K562 (cell line): ENCODE measurements around the gene RNU2-63P. TPM values are rescaled to one million over a fixed set of nuclear protein-coding genes. Genes with fewer than 3 reads are reported as not detected.

Experiments
- BCOR ChIP-seq: fragments of 450-650 bp; IDR thresholded peaks from 2 replicates; pipeline ENCODE4 v1.6.1; 2016
- CBFB ChIP-seq: sonication (generic); formaldehyde crosslinking; IDR thresholded peaks from 2 replicates; pipeline ENCODE4 v1.4.0; 2020; ENCODE audit warnings: mild to moderate bottlenecking, missing genetic modification reagents
- GATAD2B ChIP-seq: fragments of 450-650 bp; IDR thresholded peaks from 2 replicates; pipeline ENCODE4 v1.6.1; 2017; ENCODE audit warnings: mild to moderate bottlenecking, borderline replicate concordance
- HNRNPLL ChIP-seq: fragments of 200-400 bp; formaldehyde crosslinking; IDR thresholded peaks from 2 replicates; pipeline ENCODE4 v1.6.1; 2017; ENCODE audit warnings: low read length, low read depth, mild to moderate bottlenecking; ENCODE audit not compliant: poor library complexity, severe bottlenecking
- HOXB6 ChIP-seq: fragments of 250-450 bp; sonication (Bioruptor Pico); IDR thresholded peaks from 2 replicates; pipeline ENCODE4 v1.5.1; 2022; ENCODE audit warnings: mild to moderate bottlenecking, borderline replicate concordance
- KAT2B ChIP-seq: IDR thresholded peaks from one replicate; pipeline ENCODE4 v1.6.1; 2012; ENCODE audit warnings: low read depth, mild to moderate bottlenecking, control low read depth, inconsistent platforms, low read length, moderate library complexity
- MCM7 ChIP-seq, 2 experiments: fragments of 450-650 bp; IDR thresholded peaks; 2 replicates each; pipeline ENCODE4 v1.6.1; 2016 to 2018
- PHB ChIP-seq: fragments of 250-450 bp; sonication (Bioruptor Pico); IDR thresholded peaks from 2 replicates; pipeline ENCODE4 v1.5.0; 2021
- TAF1 ChIP-seq: IDR thresholded peaks from 2 replicates; pipeline ENCODE4 v1.6.1; 2011; ENCODE audit warnings: mild to moderate bottlenecking, low read length, moderate library complexity; ENCODE audit not compliant: insufficient read depth, control insufficient read depth, severe bottlenecking; ENCODE audit errors: extremely low read depth
- ZFP36 ChIP-seq: fragments of 150-350 bp; IDR thresholded peaks from 2 replicates; pipeline ENCODE4 v1.6.1; 2018; ENCODE audit warnings: low read length, low read depth; ENCODE audit not compliant: partially characterized antibody
- polyA plus RNA-seq, 8 experiments: library from polyadenylated mRNA; depleted of rRNA in 4 of 8; stranded (reverse) in 5 of 8; unstranded in 3 of 8; fragments of >200 nt; fragmentation: Nextera tagmentation in 2 of 8; fragmentation: Illumina TruSeq in 1 of 8; extraction: Ambion mirVana in 2 of 8; extraction: Trizol in 1 of 8; gene quantifications; 2 replicates each; pipeline versions ENCODE4 v1.2.1 to v1.2.3, GENCODE V29; 2011 to 2014; ENCODE audit warnings: inconsistent platforms in 1 of 8, missing spikeins in 1 of 8
- total RNA-seq, 7 experiments: library from RNA; depleted of rRNA in 6 of 7; stranded (reverse); fragments of >200 nt in 6 of 7; fragmentation: Illumina TruSeq in 2 of 7; extraction: Trizol in 2 of 7; gene quantifications; 2 replicates each; pipeline versions ENCODE4 v1.2.1 to v1.2.3, GENCODE V29; 2011 to 2021; ENCODE audit warnings: low replicate concordance in 1 of 7
- TF ChIP-seq, protein P1 (sequence below): fragments of 250-450 bp; sonication (Bioruptor Pico); IDR thresholded peaks from 2 replicates; pipeline ENCODE4 v1.5.0; 2021; ENCODE audit warnings: mild to moderate bottlenecking, borderline replicate concordance
- TF ChIP-seq, protein P2 (sequence below): fragments of 450-650 bp; conservative IDR thresholded peaks from 2 replicates; pipeline ENCODE4 v1.6.1; 2016; ENCODE audit warnings: missing genetic modification characterization, low read depth, mild to moderate bottlenecking, missing compliant biosample characterization, moderate library complexity
- TF ChIP-seq, protein P3 (sequence below): sonication (generic); formaldehyde crosslinking; IDR thresholded peaks from 2 replicates; pipeline ENCODE4 v1.8.0; 2023; ENCODE audit warnings: mild to moderate bottlenecking, missing genetic modification reagents
- TF ChIP-seq, protein P4 (sequence below): sonication (generic); formaldehyde crosslinking; IDR thresholded peaks from 2 replicates; pipeline ENCODE4 v1.8.1; 2023; ENCODE audit warnings: mild to moderate bottlenecking, missing genetic modification reagents, moderate library complexity
- TF ChIP-seq, protein P5 (sequence below): sonication (generic); formaldehyde crosslinking; IDR thresholded peaks from 2 replicates; pipeline ENCODE4 v1.4.0; 2020; ENCODE audit warnings: mild to moderate bottlenecking, missing genetic modification reagents

RNU2-63P gene
- total and polyA plus RNA-seq, 9 of the 15 experiments (the other 6 are each of a cell fraction or from before 2014, with no cell fraction given) = 5.8 to 253 (median 169) TPM; not detected in 4

DNA sequence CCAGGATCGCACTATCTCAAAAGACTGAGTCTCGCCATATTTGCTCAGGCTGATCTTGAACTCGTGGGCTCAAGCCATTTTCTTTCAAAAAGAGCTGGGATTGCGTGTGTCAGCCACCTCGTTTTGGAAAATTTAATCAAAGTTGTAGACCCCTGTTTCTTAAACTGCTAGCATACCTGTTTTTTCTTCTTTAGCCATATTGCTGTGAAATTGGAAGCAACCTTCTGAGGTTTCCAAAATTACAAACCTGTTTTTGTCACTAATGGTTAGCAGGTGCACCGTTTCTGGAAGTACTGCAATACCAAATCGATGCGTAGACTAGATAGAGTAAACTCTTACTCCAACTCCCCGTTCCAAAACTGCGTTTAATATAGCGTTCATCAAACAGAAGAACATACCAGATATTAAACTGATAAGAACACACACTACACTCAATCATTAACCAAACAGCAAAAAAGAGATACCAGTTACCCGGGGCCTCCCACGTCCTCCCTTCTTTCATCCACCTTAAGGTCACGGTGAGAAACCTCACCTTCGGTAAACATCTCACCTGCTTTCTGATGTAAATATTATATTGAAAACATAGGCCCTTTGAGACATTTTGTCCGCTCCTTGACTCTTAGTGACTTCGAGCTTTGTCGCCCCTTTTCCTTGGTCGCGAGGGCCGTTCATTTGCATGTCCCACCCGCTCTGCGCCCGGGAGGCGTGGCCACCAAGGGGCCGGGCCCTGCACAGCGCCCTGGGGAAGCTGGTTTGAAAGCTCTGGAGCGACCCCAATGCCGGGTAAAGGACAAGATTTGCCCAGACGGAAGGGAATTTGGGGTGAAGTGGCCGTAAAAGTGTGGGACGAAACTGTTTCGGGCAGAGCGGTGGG lies at the start of gene RNU2-63P (continued):
- peak; percentile 66; the same call in 1 of the 2 replicates for TF ChIP-seq GATAD2B
- TF ChIP-seq, protein P1, sequence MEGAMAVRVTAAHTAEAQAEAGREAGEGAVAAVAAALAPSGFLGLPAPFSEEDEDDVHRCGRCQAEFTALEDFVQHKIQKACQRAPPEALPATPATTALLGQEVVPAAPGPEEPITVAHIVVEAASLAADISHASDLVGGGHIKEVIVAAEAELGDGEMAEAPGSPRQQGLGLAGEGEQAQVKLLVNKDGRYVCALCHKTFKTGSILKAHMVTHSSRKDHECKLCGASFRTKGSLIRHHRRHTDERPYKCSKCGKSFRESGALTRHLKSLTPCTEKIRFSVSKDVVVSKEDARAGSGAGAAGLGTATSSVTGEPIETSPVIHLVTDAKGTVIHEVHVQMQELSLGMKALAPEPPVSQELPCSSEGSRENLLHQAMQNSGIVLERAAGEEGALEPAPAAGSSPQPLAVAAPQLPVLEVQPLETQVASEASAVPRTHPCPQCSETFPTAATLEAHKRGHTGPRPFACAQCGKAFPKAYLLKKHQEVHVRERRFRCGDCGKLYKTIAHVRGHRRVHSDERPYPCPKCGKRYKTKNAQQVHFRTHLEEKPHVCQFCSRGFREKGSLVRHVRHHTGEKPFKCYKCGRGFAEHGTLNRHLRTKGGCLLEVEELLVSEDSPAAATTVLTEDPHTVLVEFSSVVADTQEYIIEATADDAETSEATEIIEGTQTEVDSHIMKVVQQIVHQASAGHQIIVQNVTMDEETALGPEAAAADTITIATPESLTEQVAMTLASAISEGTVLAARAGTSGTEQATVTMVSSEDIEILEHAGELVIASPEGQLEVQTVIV (CRISPR knock-in tag) = peak; percentile 86
- peak; percentile 98 for TF ChIP-seq PHB (CRISPR knock-in tag)
- no peak for TF ChIP-seq ZFP36
- TF ChIP-seq CBFB (CRISPR knock-in tag) = no peak
- TF ChIP-seq, protein P2, sequence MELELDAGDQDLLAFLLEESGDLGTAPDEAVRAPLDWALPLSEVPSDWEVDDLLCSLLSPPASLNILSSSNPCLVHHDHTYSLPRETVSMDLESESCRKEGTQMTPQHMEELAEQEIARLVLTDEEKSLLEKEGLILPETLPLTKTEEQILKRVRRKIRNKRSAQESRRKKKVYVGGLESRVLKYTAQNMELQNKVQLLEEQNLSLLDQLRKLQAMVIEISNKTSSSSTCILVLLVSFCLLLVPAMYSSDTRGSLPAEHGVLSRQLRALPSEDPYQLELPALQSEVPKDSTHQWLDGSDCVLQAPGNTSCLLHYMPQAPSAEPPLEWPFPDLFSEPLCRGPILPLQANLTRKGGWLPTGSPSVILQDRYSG (tag) = no peak
- TF ChIP-seq, protein P3, sequence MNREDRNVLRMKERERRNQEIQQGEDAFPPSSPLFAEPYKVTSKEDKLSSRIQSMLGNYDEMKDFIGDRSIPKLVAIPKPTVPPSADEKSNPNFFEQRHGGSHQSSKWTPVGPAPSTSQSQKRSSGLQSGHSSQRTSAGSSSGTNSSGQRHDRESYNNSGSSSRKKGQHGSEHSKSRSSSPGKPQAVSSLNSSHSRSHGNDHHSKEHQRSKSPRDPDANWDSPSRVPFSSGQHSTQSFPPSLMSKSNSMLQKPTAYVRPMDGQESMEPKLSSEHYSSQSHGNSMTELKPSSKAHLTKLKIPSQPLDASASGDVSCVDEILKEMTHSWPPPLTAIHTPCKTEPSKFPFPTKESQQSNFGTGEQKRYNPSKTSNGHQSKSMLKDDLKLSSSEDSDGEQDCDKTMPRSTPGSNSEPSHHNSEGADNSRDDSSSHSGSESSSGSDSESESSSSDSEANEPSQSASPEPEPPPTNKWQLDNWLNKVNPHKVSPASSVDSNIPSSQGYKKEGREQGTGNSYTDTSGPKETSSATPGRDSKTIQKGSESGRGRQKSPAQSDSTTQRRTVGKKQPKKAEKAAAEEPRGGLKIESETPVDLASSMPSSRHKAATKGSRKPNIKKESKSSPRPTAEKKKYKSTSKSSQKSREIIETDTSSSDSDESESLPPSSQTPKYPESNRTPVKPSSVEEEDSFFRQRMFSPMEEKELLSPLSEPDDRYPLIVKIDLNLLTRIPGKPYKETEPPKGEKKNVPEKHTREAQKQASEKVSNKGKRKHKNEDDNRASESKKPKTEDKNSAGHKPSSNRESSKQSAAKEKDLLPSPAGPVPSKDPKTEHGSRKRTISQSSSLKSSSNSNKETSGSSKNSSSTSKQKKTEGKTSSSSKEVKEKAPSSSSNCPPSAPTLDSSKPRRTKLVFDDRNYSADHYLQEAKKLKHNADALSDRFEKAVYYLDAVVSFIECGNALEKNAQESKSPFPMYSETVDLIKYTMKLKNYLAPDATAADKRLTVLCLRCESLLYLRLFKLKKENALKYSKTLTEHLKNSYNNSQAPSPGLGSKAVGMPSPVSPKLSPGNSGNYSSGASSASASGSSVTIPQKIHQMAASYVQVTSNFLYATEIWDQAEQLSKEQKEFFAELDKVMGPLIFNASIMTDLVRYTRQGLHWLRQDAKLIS (CRISPR knock-in tag) = peak; percentile 61; the same call in 1 of the 2 replicates
- TF ChIP-seq HOXB6 = peak; percentile 92
- TF ChIP-seq, protein P4, sequence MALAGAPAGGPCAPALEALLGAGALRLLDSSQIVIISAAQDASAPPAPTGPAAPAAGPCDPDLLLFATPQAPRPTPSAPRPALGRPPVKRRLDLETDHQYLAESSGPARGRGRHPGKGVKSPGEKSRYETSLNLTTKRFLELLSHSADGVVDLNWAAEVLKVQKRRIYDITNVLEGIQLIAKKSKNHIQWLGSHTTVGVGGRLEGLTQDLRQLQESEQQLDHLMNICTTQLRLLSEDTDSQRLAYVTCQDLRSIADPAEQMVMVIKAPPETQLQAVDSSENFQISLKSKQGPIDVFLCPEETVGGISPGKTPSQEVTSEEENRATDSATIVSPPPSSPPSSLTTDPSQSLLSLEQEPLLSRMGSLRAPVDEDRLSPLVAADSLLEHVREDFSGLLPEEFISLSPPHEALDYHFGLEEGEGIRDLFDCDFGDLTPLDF = 0 out of 2 replicates have a peak, but pooled peaks have one; percentile 46
- TF ChIP-seq, protein P5, sequence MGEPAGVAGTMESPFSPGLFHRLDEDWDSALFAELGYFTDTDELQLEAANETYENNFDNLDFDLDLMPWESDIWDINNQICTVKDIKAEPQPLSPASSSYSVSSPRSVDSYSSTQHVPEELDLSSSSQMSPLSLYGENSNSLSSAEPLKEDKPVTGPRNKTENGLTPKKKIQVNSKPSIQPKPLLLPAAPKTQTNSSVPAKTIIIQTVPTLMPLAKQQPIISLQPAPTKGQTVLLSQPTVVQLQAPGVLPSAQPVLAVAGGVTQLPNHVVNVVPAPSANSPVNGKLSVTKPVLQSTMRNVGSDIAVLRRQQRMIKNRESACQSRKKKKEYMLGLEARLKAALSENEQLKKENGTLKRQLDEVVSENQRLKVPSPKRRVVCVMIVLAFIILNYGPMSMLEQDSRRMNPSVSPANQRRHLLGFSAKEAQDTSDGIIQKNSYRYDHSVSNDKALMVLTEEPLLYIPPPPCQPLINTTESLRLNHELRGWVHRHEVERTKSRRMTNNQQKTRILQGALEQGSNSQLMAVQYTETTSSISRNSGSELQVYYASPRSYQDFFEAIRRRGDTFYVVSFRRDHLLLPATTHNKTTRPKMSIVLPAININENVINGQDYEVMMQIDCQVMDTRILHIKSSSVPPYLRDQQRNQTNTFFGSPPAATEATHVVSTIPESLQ (CRISPR knock-in tag) = no peak; the same call in 1 of the 2 replicates
- TF ChIP-seq HNRNPLL = no peak
- TF ChIP-seq BCOR = no peak
- peak in 1 of 2 experiments; percentile 30; a peak in 1 of 4 replicates for TF ChIP-seq MCM7 (IDR thresholded peaks at IDR 0.05)
- peak; percentile 36 for TF ChIP-seq TAF1
- no peak for TF ChIP-seq KAT2B
